D341Med (cell line): ENCODE data around the gene IPO7.
A peak's percentile ranks its signal among the peaks of the same experiment; 100 is the strongest.
"Not testable (repeated sequence)": the region's sequence is repeated elsewhere in the genome, so short reads cannot be mapped to it uniquely, and the experiment has no call there.

Experiments
- DNase-seq: peaks from one replicate; pipeline ENCODE4 v3.0.0; 2012; ENCODE audit warnings: low spot score

Gene IPO7

DNA sequence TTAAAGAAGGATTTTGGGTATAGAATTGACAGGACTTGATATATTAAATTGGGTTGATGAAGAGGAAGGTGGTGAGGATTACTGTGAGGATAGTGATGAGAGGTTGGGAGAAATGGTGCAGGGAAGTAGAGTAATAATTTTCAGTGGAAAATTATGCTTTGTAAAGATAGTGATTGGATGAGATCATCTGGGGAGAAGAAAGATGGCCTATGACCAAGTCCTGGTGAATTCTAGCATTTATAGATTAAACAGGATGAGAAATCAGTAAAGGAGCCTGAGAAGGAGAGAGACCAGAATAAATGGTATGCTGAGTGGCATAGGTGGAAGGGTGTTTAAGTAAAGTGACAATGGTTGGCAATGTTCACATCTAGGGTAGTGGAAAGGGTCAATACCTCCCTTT lies 15.0 kb downstream of the IPO7 start:
- DNase-seq, result no peak

DNA sequence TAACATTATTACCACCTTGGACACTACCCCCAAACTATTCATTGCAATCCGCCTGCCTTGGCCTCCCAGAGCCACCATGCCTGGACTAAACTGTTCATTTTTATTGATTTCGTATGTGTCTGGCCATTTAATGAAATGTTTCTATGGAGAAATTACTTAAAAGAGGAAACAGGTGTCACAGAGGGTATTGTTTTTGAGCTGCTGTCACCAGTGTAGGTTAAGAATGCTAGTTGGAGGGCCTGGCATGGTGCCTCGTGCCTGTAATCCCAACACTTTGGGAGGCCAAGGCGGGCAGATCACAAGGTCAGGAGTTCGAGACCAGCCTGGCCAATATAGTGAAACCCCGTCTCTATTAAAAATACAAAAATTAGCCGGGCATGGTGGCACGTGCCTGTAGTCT lies 17.4 kb downstream of the IPO7 start:
- not testable (repeated sequence) for DNase-seq

DNA sequence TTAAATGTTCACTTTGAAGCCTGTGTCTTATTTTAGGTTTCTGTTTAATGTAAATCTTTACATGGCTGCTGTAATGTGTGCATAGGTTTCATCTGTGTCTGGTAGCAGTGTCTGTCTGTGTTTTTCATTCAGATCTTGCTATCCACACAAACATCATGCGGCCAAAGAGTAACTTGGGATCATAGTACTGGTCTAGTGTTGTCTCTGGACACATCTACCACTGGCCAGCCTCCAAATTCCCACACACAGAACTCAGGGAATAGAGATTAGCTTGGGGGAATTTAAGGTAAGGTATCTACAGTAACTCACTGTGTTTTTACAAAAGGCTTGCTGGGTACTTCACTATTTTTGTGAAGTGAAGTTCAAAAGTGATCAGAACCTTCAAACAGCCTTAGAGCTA lies 44.3 kb downstream of the IPO7 start:
- no peak for DNase-seq

DNA sequence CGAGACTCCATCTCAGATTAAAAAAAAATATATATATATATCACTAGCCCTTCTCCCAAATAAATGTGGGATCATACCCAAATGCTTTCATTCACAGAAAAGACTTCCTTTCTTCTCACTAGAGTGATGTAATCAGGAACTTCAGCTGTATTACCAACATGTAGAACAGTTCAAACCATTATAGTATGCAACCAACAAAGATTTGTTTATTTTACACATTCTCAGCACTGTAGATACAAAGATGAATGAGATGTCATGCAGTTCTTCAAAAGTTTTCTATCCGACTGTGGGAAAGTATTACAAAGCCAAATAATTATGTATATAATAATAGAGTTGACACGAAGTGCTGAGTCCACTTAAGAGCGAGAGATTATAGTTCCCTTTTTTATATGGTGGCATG lies 54.2 kb downstream of the IPO7 start:
- no peak for DNase-seq

DNA sequence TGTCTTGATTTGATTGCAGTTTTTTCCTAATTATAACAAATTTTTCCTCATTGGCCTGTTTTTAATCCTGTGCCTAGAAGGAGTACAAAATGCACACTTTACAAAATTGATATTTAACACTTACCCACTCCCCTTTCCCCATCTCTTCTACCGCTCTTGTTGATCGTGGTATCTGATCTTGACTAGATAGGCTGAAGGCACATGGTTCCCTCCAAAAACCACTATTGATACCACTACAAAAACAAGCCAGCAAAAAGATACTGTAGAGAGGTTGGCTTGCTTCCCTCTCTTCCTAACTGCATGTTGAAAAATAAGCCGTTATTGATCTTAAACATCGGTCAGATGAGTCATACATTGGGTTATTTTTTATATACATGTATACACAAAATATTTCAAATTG lies 61.8 kb downstream of the IPO7 start:
- DNase-seq, result no peak

DNA sequence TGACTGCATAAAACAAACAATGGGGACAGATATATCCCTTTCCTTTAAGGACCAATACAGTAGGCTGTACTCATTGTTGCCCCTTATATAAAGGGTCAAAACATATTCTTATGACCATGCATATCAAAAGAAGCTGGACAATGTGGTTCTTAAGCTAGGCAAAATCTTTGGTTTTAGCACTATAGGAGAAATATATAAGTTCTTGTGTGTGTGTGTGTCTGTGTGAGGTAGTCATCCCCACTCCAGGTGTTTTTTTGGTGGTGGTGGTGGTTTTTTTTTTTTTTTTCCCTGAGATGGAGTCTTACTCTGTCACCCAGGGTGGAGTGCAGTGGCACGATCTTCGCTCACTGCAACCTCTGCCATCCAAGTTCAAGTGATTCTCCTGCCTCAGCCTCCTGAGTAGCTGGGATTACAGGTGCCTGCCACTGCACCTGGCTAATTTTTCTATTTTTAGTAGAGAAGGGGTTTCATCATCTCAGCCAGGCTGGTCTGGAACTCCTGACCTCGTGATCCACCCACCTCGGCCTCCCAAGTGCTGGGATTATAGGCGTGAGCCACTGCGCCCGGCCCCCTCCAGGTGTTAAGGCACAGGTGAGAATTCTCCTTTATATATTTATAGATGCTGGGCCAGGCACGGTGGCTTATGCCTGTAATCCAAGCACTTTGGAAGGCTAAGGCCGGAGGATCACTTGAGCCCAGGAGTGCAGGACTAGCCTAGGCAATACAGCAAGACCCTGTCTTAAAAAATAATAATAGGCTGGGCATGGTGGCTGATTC lies 64.3 kb downstream of the IPO7 start:
- no peak for DNase-seq

DNA sequence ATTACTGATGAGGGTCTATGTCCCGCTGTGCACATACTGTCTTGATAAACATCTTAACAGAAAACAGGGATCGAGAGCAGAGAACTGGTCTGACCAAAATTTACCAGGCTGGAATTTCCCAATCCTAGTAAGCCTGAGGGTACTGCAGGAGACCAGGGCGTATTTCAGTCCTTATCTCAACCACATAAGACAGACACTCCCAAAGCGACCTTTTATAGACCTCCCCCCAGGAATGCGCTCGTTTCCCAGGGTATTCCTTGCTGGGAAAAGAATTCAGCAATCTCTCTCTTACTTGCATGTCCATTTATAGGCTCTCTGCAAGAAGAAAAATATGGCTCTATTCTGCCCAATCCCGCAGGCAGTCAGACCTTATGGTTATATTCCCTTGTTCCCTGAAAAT lies 67.6 kb downstream of the IPO7 start:
- not testable (repeated sequence) for DNase-seq

DNA sequence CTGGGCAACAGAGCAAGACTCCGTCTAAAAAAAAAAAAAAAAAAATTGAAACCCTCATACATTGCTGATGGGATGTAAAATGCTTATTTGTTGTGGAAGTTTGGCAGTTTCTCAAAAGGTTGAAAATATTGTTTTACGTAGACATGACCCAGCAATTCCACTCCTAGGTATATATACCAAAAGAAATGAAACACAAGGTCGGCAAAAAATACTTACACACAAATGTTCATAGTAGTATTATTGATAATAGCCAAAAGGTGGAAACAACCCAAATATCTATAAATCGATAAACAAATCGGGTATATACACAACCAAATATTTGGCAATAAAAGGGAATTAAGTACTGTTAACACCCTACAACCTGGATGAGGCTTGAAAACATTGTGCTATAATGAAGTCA lies 71.3 kb downstream of the IPO7 start:
- DNase-seq, result no peak

DNA sequence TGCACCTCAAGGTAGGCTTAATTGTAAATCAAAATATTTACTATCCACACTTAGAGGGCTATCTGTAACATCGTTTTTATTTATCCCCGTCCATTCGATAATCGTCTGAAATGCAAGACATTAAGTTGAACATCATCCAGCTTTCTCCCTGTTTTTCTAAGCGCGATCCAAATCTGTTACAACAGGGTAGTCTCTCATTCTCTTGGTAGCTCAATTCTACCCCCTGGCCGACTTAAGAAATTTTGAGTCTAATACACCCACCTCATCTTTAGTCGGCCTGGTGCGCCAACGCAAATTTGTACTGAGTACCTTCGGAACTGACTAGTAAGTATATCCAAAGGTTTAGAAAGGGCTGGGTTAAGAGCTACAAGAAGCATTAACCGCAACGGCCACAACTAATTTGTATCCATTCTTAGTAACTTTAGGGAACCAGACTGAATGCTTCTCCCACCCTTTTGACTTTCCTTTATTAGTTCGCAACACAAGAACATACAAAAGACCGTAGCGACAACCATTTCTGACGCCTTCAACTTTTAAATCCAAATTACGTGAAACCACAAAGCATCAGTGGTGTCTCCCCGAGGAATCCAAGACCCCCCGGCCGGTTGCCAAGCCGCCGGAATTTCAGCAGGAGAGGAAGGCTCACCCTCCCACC lies 75.3 kb downstream of the IPO7 start:
- DNase-seq, result peak; percentile 22

DNA sequence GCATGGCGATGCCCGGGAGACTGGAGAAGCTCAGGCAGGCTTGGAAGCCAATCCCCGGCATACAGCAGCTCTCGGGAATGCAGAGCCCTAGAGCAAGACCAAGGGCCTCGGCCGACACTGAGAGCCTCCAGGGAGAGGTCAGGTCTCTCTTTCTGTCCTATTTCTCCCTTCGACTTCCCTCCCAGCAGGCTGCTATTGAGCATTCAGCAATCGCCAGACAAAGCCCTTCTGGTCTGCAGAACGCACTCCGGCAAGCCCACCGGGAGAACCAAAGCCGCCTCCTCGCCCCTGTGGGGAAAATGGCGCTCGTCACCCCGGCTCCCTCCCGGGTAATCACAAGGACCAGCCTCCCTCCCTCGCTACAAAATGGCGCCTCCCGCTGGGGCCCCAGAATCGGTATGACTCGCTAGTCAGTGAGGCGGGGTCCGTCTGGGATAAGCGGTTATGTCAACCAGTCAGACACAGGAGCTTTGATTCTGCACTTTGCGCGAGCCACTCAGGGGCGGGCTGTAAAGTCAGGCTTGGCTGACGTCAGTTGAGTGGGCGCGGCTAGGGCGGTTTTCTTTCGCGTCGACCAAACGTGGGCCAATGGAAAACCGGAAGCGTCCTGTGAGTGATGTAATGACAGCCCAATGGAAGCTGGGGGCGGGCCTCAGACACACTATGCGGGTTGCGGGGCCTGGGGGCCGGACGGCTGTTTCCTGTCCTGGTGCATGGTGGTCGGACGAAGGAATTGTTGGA lies 76.0 kb downstream of the IPO7 start, which contains the start of gene ZNF143:
Gene ZNF143, plus strand, starts transcription at position 691 of the 741 bp plus-strand sequence. CDS start 10,297 bp downstream, outside the sequence.
- peak; percentile 93 for DNase-seq

DNA sequence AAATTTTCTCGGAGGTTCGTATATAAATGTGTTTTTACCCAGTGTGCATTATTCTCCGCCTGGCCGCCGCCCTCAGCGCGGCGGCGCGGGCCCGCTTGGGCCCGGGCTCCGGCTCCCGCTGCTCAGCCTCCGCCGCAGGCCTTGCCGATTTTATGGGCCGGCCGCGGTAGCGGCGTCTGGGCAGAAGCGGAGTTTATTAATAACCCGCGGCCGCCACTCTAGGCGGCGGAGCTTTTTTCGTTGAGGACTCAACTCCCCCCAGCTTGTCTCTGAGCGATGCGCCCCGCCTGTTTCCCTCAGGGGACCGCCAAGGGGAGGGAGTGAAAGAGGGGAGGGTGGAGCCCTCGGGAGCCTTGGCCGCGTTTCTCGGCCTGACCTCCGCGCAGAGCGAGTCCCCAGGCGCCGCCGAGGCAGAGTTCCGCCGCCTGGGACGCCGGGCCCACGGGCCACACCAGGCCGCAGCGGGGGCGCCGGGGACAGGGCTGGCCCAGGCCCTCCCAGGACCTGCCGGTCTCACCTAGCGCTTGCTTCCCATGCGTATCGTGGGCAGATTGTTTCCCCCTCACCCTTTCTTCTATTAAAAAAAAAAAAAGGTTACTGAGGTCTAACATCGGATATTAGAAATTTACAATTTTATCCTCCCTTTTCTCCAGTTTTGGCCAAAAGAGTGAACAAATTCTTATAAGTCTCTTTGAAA lies 76.8 kb downstream of the IPO7 start:
- peak; percentile 89 for DNase-seq

DNA sequence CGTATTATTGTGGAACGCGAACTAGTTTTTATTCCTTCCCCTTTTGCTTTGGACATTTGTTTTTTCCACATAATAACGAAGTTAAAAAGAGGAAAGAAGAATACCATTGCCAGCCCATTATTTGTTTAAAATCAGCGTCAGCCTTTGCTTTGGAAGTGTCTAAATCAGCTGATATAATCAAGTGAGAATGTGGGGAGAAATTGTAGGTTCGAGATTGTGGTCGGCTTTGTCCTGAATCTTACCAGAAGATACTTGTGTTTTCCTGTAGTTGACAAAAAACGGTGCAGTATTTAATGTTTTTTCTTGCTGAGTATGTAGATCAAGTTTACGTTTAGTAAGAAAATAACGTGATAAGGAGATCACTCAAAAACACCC lies 77.3 kb downstream of the IPO7 start:
- no peak for DNase-seq

DNA sequence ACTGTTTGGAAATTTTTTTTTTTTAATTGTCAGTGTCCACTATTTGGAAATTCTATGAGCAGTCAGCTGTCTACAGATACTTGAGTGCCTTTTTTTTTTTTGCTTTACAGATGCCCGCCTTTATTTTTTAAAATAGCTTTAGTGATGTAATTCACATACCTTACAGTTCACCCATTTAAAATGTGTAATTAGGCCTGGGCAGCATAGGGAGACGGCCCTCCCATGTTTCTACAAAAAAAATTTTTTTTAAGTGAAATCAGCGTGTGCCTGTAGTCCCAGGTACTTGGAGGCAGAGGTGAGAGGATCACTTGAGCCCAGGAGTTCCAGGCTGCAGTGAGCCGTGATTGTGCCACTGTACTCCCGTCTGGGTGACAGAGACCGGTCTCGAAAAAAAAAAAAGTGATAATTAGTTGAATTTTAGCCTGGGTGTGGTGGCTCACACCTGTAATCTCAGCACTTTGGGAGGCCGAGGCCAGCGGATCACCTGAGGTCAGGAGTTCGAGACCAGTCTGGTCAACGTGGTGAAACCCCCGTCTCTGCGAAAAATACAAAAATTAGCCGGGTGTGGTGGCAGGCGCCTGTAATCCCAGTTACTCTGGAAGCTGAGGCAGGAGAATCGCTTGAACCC lies 77.8 kb downstream of the IPO7 start:
- DNase-seq, result no peak

DNA sequence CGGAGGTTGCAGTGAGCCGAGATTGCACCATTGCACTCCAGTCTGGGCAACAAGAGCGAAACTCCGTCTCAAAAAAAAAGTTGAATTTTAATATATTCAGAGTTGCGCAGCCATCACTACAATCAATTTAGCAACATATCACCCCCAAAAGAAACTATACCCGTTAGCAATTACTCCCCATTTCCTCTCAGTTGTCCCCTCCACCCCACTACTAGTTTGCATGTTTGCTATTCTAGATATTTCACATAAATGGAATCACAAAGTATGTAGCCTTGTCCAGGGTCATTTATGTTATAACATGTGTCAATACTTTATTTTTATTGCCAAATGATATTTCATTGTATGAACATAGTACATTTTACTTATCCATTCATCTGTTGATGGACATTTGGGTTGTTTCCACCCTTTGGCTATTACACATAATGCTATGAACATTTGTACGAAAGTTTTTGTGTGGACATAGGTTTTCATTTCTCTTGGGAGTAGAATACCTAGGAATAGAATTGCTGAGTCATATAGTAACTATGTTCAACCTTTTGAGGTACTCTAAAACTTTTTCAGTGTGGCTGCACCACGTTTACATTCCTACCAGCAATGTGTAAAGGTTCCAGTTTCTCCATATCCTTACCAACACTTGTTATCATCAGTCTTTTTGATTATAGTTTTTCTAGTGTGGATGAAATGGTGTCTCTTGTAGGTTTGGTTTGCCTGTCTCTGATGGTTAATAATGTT lies 78.5 kb downstream of the IPO7 start:
- DNase-seq, result no peak

DNA sequence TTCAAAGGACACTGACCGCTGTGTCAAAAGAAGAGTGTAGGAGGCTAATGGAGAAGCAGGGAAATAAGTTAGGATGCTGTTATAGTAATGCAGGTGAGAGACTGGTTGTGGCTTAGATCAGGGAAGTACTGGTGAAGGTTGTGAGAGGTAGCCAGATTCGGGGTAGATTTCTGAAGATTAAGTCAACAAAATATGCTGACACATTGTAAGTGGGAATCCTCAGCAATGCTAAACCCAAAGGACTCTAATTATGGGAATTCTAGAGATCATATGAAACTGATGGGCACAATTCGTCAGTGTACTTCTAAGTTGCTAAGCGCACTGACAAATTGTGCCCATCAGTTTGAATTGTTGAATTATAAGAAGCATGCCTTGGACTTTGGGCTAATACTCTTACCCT lies 86.3 kb downstream of the IPO7 start:
- no peak for DNase-seq

DNA sequence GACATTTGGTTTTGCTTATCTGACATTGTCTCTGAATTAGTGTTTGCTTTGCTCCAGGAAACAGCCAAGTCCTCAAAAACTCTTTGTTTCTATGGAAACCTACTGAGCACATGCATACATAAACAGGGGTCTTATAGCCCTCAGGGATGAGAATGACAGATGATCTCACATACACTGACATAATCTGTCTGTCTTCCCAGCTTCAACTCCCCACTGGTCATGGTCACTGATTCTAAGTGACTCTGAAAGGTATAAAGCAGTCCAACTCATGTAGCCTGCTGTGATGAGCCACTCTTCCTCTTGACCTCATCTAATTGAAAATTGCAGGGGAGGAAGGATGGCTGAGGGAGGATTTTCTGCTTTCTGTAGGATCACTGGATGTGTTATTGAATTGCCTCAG lies 89.0 kb downstream of the IPO7 start:
- no peak for DNase-seq

DNA sequence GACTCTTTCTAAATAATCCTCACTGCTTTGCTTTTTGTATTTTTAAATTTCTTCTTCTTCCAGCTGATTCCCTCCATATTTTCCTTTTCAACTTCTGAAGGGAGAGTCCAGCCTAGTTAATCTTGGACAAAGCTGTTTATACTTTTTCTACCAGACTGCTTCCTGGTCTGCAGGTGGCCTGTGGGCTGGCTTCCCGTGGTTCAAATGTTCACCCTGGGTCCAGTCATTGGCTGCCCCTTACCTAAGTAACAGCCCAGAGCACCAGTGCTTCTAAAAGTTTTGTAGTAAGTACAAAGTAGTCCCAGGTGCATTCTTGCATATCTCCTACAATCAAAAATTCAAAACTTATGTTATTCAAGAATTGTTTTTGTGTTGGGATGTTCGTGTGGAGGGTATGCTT lies 95.4 kb downstream of the IPO7 start:
- DNase-seq, result no peak

DNA sequence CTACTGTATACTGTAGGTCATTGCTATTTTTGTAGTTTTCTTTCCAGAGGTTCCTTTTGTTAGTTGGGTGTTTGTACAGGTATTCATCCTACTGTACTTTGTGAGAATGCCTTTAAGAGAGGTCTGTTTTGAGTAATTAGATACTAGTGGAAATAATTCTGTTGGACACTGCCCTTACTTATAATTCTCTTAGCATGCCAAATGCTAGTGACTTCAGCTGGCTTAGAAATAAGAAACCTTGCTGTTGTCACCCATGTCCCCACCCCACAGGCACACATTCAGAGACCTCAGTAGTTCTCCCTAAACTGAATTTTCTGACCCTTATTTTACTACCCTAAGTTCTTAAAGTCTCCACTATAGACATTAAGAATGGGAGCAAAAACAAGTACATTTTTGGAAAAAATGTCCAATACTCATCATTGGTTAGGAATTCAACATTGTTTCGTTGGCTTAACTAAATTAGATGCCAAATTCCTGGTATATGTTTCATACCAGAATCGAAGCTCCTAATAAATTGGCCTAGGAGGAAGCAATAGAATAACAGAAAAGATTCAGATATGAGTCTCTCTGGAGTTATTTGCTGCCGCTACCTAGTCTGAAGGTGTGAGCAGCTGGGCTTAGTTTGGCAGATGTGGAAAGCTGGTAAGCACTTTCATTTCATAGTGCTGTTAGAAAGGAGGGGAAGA lies 104.8 kb downstream of the IPO7 start:
- DNase-seq, result no peak

DNA sequence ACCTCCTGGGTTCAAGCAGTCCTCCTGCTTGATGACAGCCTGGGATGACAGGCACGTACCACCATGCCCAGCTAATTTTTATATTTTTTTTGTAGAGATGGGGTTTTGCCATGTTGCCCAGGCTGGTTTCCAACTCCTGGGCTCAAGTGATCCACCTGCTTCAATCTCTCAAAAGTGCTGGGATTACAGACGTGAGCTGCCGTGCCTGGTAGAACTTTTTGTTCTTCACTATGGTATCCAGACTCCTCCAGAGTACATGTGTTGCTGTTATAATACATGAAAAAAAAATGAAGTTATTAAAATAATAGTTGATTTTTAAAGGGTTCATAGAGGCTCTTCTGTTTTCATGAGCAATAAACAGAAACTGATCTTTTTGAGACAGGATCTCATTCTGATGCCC lies 105.9 kb downstream of the IPO7 start:
- DNase-seq, result no peak

DNA sequence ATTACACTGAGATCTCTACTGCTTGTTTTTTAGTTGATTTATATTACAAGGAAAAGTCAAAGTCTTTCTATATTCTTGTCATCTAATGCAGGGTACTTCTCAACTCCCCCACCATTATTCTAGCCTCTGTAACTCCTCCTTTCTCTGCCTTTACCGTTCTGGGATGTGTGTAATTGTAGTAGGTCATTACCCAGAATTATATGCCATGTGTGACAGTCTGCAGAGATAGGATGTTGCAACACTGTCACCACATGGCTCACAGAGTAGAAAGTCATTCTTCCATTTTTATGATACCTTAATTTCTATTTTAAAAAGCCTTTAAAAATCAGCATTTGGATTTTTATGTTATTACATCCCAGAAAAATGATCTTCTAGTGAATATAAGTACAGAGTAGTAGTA lies 109.0 kb downstream of the IPO7 start:
- DNase-seq, result no peak

DNA sequence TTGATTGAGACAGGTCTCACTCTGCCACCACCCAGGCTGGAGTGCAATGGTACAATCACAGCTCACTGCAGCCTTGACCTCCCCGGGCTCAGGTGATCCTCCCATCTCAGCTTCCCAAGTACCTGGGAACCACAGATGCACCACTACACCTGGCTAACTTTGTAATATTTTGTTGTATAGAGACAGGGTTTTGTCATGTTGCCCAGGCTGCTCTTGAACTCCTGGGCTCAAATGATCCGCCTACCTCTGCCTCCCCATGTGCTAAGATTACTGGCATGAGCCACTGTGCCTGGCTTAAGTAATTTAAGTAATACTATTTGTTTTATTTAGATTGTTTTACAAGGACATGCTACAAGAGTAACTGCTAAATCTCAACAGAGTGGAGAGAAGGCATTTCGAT lies 109.9 kb downstream of the IPO7 start:
- no peak for DNase-seq
